Astrocyte of the spinal cord (primary cell): ENCODE results near the gene JAG1.

Source experiments
- DNase-seq: peaks from one replicate; pipeline ENCODE4 v3.0.0; 2011; ENCODE audit warnings: low read depth, low spot score
- H3K4me3 ChIP-seq: 2 replicates; pipeline ENCODE4 v1.5.1; 2011; ENCODE audit warnings: low read depth, mild to moderate bottlenecking, low read length, moderate library complexity
- CTCF ChIP-seq: IDR thresholded peaks from 2 replicates; pipeline ENCODE4 v1.5.1; 2012; ENCODE audit warnings: low read depth, mild to moderate bottlenecking, low read length, inconsistent platforms
- in situ Hi-C: cut with HindIII; loops from 2 replicates; pipeline ENCODE4 v1.10.0; 2017; ENCODE audit warnings: low sequenced_read_pairs

JAG1 gene

GRCh38 chr20:10654630-10655029 is 19.2 kb downstream of the JAG1 start:
- DNase-seq: no peak
- TF ChIP-seq CTCF: no peak
- in situ Hi-C loops: no loop called here
- no peak overlapping the region for H3K4me3 ChIP-seq

GRCh38 chr20:10654250-10654610 is 19.6 kb downstream of the JAG1 start:
- no peak overlapping the region for H3K4me3 ChIP-seq
- no peak for TF ChIP-seq CTCF
- in situ Hi-C loops: no loop called here
- DNase-seq: no peak

- TF ChIP-seq CTCF: no peak
- no peak overlapping the region for H3K4me3 ChIP-seq
- DNase-seq: peak; percentile 81
- in situ Hi-C loops: no loop called here
Observed at GRCh38 chr20:10653599-10654249, 20.1 kb downstream of the JAG1 start.

- no peak for DNase-seq
- in situ Hi-C loops: no loop called here
- no peak overlapping the region for H3K4me3 ChIP-seq
- no peak for TF ChIP-seq CTCF
Observed at GRCh38 chr20:10652660-10653261, 21.0 kb downstream of the JAG1 start.

- in situ Hi-C loops: no loop called here
- DNase-seq: no peak
- no peak for TF ChIP-seq CTCF
- H3K4me3 ChIP-seq: no peak overlapping the region
Observed at GRCh38 chr20:10652185-10652584, 21.6 kb downstream of the JAG1 start.

GRCh38 chr20:10651227-10651990 is 22.4 kb downstream of the JAG1 start:
- no peak overlapping the region for H3K4me3 ChIP-seq
- DNase-seq: peak; percentile 82
- TF ChIP-seq CTCF: peak; percentile 6
- in situ Hi-C loops: no loop called here
